ENCODE data around the gene NTRK2.

DNA sequence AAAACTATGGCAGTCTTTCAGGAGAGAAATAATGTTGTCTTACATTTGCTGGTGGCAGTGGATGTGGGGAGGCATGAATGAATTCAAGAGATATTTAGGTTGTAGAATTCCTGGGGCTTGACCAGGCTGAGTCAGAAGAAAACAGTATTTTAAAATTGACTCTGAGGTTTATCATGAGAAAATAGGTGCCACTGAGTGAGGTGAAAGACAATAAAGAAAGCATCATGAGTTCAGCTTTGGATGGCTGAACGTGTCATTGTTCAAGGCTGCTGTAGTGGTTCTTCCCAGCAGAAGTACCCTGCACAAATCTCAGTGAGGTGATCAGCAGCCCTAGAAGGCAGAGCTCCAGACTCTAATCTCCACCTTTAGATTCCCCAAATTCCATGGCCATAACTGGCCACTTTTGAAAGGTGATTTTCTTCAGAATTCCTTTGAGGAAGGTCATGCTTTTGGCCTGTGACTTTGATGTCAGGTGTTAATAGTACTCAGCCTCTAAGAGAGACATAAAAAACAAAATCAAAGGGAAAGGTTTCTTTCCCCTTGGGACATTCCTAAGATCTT is 395.4 kb downstream of the NTRK2 start:
- TF ChIP-seq POLR2AphosphoS5 (IDR thresholded peaks at IDR 0.05; ENCODE audit: insufficient read depth in 1 of 2, low read depth in 1 of 2): no peak
- TF ChIP-seq, protein P1, sequence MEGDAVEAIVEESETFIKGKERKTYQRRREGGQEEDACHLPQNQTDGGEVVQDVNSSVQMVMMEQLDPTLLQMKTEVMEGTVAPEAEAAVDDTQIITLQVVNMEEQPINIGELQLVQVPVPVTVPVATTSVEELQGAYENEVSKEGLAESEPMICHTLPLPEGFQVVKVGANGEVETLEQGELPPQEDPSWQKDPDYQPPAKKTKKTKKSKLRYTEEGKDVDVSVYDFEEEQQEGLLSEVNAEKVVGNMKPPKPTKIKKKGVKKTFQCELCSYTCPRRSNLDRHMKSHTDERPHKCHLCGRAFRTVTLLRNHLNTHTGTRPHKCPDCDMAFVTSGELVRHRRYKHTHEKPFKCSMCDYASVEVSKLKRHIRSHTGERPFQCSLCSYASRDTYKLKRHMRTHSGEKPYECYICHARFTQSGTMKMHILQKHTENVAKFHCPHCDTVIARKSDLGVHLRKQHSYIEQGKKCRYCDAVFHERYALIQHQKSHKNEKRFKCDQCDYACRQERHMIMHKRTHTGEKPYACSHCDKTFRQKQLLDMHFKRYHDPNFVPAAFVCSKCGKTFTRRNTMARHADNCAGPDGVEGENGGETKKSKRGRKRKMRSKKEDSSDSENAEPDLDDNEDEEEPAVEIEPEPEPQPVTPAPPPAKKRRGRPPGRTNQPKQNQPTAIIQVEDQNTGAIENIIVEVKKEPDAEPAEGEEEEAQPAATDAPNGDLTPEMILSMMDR (IDR thresholded peaks at IDR 0.05): no peak

All from vagina (tissue), 2 donors.